Neural cell (in vitro differentiated cells): ENCODE data around the gene LPP.

ENCODE experiments used
- EP300 ChIP-seq: fragments of 450-650 bp; conservative IDR thresholded peaks from 2 replicates; pipeline ENCODE4 v1.6.1; 2014; ENCODE audit warnings: antibody characterized with exemption, mild to moderate bottlenecking, moderate library complexity; ENCODE audit not compliant: poor library complexity, severe bottlenecking
- EZH2 ChIP-seq: fragments of 200-600, 300-800 bp; shearing (Covaris generic), sonication (generic); IDR thresholded peaks from 2 replicates; pipeline ENCODE4 v1.6.1; 2014; ENCODE audit warnings: antibody characterized with exemption, low read length, borderline replicate concordance, mild to moderate bottlenecking; ENCODE audit not compliant: insufficient read depth, poor library complexity, severe bottlenecking
- POLR2AphosphoS5 ChIP-seq: IDR thresholded peaks from 2 replicates; pipeline ENCODE4 v1.6.1; 2012
- RAD21 ChIP-seq: fragments of 450-650 bp; conservative IDR thresholded peaks from 2 replicates; pipeline ENCODE4 v1.6.1; 2014; ENCODE audit warnings: antibody characterized with exemption, mild to moderate bottlenecking, moderate library complexity
- TAF1 ChIP-seq: IDR thresholded peaks from 2 replicates; pipeline ENCODE4 v1.6.1; 2012; ENCODE audit warnings: low read depth
- TF ChIP-seq, protein P1 (sequence below): fragments of 450-650 bp; IDR thresholded peaks from 2 replicates; pipeline ENCODE4 v1.5.1; 2014; ENCODE audit warnings: antibody characterized with exemption, mild to moderate bottlenecking, moderate library complexity; ENCODE audit not compliant: poor library complexity, severe bottlenecking
- TF ChIP-seq, protein P2 (sequence below): IDR thresholded peaks from 2 replicates; pipeline ENCODE4 v1.6.1; 2012; ENCODE audit warnings: borderline replicate concordance

DNA sequence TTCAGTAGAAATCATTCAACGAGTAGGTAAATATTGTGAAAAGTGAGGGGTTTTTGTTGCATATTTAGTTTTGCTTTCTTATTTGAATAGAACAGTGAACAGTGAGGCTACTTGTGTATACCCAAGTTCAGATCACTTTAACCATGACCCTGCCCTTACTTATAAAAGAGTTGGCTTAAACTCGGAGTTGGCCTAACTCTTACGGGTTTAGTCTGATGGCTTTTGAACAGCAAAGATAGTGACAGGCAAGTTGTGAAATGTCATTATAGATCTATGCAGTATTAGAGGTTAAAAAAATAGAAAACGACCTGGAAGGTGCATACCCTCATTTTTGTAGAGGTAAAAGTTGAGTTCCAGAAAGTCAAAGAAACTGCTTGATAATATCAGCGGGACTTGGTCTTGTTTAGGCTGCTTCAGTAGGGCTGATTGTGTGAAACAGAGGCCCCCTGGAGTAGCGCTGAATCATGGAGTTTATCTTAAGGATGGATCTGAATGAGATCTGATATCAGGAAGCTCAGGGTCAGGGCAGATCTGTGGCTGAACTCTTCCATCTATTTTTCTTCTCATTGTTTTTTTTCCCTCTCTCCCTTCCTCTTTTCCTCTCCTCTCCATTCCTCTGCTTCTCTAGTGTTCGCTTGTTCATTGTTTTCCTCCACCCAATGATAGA is 359.8 kb downstream of the LPP start:
- TF ChIP-seq, protein P1, sequence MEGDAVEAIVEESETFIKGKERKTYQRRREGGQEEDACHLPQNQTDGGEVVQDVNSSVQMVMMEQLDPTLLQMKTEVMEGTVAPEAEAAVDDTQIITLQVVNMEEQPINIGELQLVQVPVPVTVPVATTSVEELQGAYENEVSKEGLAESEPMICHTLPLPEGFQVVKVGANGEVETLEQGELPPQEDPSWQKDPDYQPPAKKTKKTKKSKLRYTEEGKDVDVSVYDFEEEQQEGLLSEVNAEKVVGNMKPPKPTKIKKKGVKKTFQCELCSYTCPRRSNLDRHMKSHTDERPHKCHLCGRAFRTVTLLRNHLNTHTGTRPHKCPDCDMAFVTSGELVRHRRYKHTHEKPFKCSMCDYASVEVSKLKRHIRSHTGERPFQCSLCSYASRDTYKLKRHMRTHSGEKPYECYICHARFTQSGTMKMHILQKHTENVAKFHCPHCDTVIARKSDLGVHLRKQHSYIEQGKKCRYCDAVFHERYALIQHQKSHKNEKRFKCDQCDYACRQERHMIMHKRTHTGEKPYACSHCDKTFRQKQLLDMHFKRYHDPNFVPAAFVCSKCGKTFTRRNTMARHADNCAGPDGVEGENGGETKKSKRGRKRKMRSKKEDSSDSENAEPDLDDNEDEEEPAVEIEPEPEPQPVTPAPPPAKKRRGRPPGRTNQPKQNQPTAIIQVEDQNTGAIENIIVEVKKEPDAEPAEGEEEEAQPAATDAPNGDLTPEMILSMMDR: no peak
- TF ChIP-seq EP300: no peak
- no peak for TF ChIP-seq EZH2
- no peak for TF ChIP-seq POLR2AphosphoS5
- TF ChIP-seq, protein P2, sequence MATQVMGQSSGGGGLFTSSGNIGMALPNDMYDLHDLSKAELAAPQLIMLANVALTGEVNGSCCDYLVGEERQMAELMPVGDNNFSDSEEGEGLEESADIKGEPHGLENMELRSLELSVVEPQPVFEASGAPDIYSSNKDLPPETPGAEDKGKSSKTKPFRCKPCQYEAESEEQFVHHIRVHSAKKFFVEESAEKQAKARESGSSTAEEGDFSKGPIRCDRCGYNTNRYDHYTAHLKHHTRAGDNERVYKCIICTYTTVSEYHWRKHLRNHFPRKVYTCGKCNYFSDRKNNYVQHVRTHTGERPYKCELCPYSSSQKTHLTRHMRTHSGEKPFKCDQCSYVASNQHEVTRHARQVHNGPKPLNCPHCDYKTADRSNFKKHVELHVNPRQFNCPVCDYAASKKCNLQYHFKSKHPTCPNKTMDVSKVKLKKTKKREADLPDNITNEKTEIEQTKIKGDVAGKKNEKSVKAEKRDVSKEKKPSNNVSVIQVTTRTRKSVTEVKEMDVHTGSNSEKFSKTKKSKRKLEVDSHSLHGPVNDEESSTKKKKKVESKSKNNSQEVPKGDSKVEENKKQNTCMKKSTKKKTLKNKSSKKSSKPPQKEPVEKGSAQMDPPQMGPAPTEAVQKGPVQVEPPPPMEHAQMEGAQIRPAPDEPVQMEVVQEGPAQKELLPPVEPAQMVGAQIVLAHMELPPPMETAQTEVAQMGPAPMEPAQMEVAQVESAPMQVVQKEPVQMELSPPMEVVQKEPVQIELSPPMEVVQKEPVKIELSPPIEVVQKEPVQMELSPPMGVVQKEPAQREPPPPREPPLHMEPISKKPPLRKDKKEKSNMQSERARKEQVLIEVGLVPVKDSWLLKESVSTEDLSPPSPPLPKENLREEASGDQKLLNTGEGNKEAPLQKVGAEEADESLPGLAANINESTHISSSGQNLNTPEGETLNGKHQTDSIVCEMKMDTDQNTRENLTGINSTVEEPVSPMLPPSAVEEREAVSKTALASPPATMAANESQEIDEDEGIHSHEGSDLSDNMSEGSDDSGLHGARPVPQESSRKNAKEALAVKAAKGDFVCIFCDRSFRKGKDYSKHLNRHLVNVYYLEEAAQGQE: no peak
- TF ChIP-seq RAD21: no peak
- TF ChIP-seq TAF1: no peak
